22Rv1 (cell line): ENCODE measurements around the gene KIAA0232.

Experiments
- H3K27ac ChIP-seq: fragments of 450-650 bp; 2 replicates; pipeline ENCODE4 v1.5.1; 2017
- ZFX ChIP-seq: fragments of 450-650 bp; IDR thresholded peaks from 2 replicates; pipeline ENCODE4 v1.6.1; 2017; ENCODE audit warnings: antibody characterized with exemption, borderline replicate concordance
- TF ChIP-seq, protein P1 (sequence below): fragments of 450-650 bp; IDR thresholded peaks from 2 replicates; pipeline ENCODE4 v1.5.1; 2017; ENCODE audit warnings: mild to moderate bottlenecking

Gene KIAA0232

DNA sequence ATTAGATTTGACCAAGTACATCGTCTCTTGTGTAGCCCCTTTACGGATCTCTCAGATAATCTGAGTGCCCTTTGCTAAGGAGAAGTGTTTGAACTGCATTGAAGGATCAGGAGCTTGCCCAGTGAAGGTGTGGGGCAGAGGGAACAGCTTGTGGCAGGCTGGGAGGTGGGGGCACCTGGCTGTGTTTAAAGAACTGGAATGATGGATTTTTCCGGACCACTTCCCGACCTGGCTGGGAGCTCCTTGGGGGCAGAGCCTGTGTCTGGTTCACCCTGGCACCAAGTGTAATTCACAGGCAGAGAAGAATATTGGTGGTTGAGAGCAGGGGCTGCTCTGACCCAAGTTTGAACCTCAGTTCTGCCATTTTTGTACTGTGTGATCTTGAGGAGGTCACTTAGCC is 145.6 kb downstream of the KIAA0232 start:
- no peak overlapping the region for H3K27ac ChIP-seq
- TF ChIP-seq ZFX: no peak
- TF ChIP-seq, protein P1, sequence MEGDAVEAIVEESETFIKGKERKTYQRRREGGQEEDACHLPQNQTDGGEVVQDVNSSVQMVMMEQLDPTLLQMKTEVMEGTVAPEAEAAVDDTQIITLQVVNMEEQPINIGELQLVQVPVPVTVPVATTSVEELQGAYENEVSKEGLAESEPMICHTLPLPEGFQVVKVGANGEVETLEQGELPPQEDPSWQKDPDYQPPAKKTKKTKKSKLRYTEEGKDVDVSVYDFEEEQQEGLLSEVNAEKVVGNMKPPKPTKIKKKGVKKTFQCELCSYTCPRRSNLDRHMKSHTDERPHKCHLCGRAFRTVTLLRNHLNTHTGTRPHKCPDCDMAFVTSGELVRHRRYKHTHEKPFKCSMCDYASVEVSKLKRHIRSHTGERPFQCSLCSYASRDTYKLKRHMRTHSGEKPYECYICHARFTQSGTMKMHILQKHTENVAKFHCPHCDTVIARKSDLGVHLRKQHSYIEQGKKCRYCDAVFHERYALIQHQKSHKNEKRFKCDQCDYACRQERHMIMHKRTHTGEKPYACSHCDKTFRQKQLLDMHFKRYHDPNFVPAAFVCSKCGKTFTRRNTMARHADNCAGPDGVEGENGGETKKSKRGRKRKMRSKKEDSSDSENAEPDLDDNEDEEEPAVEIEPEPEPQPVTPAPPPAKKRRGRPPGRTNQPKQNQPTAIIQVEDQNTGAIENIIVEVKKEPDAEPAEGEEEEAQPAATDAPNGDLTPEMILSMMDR: no peak

DNA sequence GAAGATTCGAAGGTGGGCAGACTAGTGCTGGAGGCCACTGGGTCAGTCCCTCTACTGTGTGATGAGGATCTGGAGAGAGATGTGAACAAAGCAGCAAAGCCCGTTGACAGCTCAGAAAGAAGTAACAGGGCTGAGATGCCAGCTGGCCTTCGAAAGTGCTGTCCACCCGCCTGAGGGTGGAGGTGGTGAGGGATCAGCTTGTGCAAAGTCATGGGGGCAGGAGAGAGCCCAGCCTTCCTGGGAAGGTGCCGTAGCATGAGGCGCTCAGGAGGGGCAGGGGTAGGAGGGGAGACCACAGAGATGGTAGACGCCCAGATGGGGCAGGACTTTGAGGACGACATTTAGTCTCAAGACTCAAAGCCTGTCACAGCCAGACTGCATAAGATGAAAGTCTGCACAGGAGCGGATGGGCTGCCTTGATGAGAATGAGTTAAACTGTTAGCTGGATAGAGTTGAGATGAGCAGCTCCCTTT is 146.8 kb downstream of the KIAA0232 start:
- no peak for TF ChIP-seq ZFX
- TF ChIP-seq, protein P1: no peak
- H3K27ac ChIP-seq: no peak overlapping the region

DNA sequence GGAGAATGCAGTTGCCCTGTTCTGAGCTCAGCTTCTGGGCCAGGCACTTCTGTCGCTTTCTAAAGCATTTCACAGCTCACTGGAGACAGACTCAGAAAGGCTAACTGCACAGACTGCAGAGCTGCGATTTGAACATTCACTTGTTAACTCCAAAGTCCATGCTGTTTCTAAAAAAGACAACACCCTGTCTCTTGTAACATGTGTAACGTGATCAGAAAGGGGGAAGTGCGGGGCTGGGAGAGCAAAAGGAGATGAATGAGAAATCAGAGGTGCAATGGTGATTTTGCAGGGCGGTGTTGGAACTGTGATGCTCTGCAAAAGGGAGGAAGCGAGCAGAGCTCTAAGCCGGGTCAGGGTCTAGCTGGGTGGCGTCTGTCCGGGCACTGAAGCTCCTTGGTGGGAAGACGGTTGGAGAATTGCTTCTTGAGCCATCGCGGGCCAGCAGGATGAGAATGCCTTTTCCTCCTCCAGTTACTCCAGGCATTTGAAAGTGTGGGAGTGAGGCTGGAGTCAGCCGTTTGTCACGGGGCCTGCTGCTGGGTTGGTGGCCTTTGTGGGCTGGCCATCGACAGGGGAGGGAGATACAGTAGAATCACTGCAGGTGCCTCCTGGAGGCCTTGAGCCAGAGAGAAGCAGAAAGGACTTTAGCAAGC is 147.4 kb downstream of the KIAA0232 start:
- no peak overlapping the region for H3K27ac ChIP-seq
- TF ChIP-seq, protein P1: no peak
- no peak for TF ChIP-seq ZFX

DNA sequence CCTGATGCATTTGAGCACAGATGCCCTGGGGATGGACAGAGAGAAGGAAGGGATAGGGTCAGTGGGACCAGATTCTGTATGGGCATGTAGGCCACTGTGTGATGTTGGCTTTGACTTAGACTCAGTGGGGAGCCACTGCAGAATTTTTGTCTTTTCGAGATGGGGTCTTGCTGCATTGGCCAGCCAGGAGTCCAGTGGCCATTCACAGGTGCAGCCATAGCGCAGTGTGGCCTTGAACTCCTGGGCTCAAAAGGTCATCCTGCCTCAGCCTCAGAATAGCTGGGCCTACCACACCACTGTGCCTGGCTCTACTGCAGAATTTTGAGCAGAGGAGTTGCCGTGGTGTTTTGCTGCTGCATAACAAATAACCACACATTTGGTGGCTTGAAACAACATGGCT is 149.9 kb downstream of the KIAA0232 start:
- TF ChIP-seq, protein P1: no peak
- no peak for TF ChIP-seq ZFX
- H3K27ac ChIP-seq: no peak overlapping the region

DNA sequence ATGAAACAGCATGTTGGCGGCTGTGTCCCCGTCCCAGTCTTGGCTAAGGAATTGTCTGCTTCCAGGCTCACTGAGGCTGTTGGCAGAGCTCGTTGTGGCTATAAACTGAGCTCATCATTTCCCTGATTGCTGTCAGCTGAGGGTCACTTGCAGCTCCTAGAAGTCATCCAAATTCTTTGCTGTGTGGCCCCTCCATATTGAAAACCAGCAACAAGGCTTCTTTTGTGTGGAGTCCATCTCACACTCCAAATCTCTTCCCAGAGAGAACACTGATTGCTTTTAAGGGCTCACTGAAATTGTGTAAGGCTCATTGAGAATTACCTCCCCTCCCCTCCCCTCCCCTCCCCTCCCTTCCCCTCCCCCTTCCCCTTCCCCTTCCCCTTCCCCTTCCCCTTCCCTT is 150.4 kb downstream of the KIAA0232 start:
- no peak overlapping the region for H3K27ac ChIP-seq
- TF ChIP-seq, protein P1: no peak
- TF ChIP-seq ZFX: no peak
